HG02623 (cell line): ENCODE data around the gene EMILIN1.

ENCODE experiments used
- ATAC-seq: cut with Tn5 transposase; IDR thresholded peaks from one replicate; pipeline ENCODE4 v1.9.1; 2021; ENCODE audit warnings: moderate library complexity; ENCODE audit not compliant: unreplicated experiment

The EMILIN1 gene

DNA sequence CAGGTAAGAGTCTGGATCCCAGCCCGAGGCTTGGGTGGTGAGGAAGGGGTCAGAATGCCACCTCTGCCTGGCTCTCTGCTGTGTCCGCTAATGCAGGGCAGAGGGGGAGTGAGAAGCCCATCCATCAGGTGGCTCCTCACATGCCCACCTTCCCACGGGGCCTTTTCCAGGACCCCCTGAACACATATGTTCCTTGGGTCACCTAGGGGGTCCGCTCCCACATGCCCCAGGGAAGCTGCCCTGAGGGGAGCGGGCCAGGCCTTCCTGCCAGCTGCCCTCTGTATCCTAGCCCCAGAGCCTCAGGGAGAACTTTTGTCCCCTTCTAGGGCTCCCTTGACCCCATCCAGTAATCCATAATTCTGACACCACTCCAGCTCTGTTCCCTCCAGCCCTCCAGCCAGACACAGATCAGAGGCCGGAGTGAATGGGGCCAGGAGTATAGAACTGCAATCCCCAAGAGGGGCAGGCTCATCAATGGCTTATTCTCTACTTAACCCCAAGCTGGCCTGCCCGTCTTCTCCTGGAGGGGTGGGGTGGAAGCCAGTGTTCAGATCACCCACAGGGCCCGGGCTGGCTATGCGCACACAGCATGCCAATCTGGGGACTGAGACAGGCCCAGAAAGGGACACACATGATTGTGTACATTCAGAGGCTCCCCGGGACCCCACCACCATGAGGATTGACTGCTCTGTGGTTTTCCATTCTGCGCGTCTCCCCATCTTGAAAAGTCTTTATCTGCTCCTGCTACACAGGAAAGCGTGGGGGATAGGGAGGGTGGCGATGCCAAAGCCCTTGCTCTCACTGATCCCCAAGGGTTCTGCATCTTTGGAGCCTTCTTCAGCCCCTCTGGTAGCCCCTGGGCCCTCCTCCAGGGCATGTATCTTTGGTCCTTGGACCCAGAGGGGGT, 1.1 kb downstream of the EMILIN1 start:
- no peak for ATAC-seq

DNA sequence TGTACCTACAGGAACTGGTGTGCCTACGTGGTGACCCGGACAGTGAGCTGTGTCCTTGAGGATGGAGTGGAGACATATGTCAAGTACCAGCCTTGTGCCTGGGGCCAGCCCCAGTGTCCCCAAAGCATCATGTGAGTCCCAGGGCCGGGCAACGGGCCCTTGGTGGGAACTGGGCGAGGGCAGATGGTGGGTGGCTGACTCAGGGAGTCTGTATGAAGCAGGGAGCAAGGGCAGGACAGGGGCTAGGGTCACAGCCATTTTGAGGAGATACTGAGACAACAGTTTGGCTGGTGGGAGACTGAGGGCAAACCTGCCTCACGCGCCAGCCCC, 1.7 kb downstream of the EMILIN1 start:
- no peak for ATAC-seq

DNA sequence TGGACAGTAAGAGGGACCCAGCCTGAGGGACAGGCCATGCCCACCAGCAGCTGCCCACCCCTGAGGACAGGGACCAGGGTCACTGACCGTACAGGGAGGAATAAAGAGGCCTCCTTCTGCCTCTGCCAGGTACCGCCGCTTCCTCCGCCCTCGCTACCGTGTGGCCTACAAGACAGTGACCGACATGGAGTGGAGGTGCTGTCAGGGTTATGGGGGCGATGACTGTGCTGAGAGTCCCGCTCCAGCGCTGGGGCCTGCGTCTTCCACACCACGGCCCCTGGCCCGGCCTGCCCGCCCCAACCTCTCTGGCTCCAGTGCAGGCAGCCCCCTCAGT, 2.2 kb downstream of the EMILIN1 start:
- ATAC-seq: no peak

DNA sequence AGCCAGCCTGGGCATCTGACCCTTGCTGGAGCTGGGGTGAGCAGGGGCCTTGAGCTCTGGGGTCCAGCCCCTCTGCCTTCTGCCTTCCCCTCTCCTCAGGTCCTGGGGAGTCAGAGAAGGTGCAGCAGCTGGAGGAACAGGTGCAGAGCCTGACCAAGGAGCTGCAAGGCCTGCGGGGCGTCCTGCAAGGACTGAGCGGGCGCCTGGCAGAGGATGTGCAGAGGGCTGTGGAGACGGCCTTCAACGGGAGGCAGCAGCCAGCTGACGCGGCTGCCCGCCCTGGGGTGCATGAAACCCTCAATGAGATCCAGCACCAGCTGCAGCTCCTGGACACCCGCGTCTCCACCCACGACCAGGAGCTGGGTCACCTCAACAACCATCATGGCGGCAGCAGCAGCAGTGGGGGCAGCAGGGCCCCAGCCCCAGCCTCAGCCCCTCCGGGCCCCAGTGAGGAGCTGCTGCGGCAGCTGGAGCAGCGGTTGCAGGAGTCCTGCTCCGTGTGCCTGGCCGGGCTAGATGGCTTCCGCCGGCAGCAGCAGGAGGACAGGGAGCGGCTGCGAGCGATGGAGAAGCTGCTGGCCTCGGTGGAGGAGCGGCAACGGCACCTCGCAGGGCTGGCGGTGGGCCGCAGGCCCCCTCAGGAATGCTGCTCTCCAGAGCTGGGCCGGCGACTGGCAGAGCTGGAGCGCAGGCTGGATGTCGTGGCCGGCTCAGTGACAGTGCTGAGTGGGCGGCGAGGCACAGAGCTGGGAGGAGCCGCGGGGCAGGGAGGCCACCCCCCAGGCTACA, 3.8 kb downstream of the EMILIN1 start:
- no peak for ATAC-seq

DNA sequence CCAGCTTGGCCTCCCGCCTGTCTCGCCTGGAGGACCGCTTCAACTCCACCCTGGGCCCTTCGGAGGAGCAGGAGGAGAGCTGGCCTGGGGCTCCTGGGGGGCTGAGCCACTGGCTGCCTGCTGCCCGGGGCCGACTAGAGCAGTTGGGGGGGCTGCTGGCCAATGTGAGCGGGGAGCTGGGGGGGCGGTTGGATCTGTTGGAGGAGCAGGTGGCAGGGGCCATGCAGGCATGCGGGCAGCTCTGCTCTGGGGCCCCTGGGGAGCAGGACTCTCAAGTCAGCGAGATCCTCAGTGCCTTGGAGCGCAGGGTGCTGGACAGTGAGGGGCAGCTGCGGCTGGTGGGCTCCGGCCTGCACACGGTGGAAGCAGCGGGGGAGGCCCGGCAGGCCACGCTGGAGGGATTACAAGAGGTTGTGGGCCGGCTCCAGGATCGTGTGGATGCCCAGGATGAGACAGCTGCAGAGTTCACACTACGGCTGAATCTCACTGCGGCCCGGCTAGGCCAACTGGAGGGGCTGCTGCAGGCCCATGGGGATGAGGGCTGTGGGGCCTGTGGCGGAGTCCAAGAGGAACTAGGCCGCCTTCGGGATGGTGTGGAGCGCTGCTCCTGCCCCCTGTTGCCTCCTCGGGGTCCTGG, 4.5 kb downstream of the EMILIN1 start:
- no peak for ATAC-seq

DNA sequence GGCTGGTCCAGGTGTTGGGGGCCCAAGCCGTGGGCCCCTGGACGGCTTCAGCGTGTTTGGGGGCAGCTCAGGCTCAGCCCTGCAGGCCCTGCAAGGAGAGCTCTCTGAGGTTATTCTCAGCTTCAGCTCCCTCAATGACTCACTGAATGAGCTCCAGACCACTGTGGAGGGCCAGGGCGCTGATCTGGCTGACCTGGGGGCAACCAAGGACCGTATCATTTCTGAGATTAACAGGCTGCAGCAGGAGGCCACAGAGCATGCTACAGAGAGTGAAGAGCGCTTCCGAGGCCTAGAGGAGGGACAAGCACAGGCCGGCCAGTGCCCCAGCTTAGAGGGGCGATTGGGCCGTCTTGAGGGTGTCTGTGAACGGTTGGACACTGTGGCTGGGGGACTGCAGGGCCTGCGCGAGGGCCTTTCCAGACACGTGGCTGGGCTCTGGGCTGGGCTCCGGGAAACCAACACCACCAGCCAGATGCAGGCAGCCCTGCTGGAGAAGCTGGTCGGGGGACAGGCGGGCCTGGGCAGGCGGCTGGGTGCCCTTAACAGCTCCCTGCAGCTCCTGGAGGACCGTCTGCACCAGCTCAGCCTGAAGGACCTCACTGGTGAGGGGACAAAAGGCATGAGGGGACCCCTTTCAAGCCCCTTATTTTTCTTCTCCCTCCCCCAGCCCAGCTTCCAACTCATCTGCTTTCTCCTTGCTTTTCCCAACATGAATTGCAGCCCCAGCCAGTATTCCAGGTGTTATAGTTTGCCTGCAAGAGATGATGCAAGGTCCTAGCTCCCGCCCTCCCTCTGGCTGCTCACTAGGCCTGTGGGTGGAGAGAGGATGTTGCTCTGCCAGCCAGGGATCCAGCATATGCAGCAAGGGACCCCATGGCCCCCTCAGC, 5.2 kb downstream of the EMILIN1 start:
- ATAC-seq: no peak

DNA sequence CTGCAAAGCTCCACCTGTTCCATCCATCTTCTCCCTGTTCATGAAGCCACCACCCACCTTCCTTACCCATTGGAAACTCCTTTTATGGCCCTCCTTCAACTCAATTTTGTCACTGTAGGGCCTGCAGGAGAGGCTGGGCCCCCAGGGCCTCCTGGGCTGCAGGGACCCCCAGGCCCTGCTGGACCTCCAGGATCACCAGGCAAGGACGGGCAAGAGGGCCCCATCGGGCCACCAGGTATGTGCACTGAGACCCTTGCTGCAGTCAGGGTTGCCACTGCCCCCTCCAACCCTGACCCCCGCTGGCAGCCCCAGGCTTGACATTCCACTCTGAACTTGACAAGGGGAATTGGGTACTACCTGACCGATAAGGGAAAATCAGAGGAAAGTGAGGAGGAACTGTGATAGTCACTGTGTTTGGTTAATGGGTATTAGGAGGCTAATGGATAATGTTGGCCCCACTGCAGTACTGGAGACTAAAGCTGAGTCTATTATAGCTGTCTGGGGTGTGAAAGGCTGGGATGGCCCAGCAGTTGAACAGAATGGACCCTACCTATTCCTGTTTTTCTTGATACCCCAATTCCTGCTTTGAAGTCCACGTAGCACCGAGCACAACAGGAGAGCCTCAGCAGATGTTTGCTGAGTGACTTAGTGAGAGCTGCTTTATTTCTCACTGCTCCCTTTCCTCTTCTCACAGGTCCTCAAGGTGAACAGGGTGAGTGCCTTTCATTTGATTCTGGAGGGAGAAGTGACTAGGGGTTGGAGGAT, 6.1 kb downstream of the EMILIN1 start:
- no peak for ATAC-seq

DNA sequence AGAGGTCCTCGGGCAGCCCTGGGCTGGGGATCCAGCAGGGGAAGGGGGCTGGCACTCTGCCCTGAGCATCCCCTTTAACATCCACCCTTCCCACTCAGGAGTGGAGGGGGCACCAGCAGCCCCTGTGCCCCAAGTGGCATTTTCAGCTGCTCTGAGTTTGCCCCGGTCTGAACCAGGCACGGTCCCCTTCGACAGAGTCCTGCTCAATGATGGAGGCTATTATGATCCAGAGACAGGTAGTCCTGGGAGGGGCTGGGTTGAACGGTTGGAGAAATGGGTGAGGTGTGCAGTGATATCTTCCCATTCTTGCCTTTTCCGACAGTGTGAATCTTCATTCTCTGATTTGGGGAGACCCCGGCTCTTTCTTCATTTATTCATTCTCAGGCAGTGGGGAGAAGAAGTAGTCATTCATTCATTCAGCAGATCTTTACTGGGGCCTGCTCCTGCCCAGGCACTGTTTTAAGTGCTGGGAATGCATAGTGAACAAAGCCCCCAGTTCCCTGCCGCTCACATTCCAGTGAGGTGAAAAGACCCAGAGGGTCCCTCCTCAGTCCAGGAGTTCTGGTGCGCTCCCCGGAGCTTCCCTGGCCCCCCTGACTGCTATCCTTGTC, 6.8 kb downstream of the EMILIN1 start:
- no peak for ATAC-seq

DNA sequence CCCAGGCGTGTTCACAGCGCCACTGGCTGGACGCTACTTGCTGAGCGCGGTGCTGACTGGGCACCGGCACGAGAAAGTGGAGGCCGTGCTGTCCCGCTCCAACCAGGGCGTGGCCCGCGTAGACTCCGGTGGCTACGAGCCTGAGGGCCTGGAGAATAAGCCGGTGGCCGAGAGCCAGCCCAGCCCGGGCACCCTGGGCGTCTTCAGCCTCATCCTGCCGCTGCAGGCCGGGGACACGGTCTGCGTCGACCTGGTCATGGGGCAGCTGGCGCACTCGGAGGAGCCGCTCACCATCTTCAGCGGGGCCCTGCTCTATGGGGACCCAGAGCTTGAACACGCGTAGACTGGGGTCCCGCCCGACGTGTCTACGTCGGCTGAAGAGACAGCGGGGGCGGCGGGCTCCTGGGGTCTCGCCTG, 7.3 kb downstream of the EMILIN1 start:
- ATAC-seq: peak; percentile 1

DNA sequence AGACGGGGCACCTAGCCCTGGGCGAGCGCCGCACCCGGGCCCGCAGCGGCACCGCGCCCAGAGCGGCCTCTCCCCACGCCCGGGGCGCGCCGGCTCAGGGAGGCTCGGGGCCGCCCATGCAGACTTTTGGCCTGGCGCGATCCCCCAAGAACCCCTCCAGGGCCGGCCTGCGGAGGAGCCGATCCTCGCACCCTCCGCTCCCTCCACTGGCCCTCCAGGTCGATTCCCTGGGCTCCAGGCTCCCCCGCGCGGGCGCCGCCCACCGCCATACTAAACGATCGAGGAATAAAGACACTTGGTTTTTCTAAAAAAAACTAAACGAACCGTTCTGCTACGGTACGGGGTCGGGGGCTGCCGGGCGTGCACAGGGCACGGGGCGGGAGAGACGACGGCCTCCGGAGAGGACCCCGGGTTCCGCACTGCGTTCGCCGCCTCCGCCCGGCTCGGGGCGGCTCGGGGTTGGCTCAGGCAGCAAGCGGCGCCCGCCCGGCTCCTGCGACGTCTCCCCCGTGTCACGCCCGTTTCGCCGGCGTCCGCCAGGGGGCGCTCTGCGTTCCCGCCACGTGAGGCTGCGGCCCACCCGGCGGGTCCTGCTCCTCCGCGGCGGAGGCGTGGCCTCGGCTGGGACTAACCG, 7.8 kb downstream of the EMILIN1 start:
- ATAC-seq: peak; percentile 80

DNA sequence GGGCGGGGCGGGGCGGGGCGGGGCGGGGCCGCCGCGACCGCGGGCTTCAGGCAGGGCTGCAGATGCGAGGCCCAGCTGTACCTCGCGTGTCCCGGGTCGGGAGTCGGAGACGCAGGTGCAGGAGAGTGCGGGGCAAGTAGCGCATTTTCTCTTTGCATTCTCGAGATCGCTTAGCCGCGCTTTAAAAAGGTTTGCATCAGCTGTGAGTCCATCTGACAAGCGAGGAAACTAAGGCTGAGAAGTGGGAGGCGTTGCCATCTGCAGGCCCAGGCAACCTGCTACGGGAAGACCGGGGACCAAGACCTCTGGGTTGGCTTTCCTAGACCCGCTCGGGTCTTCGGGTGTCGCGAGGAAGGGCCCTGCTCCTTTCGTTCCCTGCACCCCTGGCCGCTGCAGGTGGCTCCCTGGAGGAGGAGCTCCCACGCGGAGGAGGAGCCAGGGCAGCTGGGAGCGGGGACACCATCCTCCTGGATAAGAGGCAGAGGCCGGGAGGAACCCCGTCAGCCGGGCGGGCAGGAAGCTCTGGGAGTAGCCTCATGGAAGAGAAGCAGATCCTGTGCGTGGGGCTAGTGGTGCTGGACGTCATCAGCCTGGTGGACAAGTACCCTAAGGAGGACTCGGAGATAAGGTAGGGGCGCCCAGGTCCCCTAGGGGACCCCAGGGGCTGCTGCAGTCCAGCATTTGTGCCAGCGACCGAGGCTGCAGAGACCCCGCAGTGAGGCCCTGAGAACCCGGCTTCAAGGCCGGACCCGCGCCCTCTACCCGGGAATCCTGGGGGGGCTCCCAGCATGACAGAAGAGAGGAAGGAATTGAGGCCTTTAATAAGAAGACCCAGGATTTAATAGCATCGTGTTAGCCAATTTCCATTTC, 8.5 kb downstream of the EMILIN1 start, which contains the start of gene KHK:
KHK (plus strand) TSS at position 49 of the 870 bp plus-strand sequence; CDS start at position 537, 488 bp downstream.
- ATAC-seq: peak; percentile 8

DNA sequence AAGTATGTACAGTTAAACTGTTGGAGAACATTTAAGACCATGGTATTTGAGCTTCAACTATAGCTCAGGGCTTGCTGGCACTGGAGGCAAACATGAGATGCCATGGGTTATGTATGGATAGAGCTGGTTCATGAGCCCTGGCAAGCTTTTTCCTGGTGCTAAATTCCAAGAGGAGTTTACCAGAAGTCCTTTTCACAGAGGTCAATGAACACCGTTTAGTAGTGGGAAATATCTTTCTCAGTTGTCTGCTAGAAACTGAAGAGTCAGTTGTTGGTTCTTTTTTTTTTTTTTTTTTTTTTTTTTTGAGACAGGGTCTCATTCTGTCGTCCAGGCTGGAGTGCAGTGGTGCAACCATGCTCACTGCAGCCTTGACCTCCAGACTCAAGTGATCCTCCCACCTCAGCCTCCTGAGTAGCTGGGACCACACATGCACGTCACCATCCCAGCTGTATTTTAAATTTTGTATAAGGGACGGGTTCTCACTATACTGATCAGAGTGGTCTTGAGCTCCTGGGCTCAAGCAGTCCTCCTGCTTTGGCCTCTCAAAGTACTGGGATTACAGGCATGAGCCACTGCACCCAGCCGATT, 9.5 kb downstream of the EMILIN1 start:
- ATAC-seq: no peak

DNA sequence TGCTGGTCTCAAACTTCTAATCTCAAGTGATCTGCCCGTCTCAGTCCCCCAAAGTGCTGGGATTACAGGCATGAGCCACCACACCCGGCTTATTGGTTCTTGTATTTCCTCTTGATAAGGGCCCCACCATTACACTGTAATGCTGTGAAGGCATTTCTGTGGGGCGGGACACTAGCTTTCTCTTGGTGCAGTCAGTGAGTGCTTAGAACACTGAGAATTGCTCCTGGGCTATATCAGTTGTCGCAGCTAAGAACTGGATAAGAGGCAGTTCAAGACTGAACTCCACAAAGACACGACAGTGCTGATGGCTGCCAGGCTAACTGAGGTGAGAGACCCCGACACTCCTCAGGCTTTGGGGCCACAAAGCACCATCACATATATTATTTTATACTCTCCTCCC, 10.2 kb downstream of the EMILIN1 start:
- ATAC-seq: no peak

DNA sequence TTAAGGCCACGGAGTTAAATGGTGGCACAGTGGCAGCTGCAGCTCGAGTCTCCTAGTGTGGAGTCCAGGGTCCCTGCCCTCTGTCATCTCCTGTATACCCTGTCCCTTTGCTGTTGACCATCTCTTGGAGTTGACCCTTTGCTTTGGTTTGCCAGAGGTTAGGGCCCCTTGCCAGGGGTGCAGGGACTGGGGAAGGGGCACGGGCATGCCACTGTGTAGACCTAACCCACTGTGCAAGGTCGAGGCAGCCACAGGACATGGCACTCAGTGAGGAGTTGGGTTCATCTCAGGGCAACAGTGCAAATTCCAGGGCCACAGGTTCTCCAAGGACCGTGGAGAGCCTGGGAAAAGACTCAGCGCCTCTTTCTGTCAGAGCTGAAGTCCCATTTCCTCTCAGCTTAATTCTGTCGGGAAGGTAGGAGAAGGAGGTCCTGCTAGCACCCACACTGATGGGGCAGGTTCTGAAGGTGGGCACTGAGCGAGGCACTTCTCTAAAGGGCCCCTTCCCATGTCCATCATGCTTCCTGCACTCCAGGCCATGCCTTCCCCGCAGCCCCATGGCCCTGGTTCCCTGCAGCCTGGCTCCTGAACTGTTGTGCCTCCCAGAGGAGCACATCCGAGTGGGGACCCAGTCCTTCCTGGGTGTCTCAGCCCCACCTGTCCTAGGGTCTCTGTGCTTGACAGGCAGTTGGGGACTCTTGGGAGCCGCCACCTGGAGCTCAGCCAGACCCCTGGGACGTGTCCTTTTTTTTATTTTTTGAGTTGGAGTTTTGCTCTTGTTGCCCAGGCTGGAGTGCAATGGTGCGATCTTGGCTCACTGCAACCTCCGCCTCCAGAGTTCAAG, 10.9 kb downstream of the EMILIN1 start:
- no peak for ATAC-seq

DNA sequence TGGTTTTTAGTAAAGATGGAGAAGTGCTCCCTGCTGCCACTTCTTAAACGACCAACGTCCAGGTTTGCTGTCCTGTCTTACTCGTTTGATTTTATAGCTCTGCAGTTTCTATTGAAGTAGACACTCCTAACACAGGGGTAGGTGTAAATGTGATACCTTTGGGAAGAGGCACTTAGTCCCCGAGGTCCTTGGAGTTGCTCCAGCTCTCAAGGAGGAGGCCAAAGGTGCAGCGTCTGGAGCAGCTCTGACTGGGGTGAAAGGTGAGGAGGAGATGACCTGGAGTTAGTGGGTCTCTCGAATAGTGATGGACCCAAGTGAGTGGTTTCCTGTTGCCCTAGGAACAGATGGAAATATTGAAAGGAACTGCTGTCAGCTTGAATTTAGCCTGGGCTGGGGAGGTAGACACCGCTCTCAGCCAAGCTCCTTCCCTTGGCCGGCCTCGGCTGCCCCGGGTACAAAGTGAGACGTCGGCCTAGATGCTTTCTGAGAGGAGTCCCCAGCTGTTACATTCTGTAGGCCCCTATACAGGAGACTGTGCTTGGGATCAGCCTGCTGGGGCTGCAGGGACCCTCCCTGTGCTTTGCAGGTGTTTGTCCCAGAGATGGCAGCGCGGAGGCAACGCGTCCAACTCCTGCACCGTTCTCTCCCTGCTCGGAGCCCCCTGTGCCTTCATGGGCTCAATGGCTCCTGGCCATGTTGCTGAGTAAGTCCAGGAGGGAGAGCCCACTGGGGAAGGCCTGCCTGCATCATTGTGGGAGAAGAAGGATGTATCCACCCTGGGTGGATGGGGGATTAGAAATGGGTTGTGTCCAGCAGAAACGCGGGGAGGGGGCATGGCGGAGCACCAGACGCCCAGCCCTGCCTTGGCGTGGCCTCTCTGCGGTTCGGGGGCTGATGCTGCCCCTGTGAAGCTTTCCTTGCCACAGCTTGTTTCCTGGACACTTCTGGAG, 13.6 kb downstream of the EMILIN1 start:
- ATAC-seq: no peak
